Measurements from ENCODE around the gene HOXA4.

The HOXA4 gene

DNA sequence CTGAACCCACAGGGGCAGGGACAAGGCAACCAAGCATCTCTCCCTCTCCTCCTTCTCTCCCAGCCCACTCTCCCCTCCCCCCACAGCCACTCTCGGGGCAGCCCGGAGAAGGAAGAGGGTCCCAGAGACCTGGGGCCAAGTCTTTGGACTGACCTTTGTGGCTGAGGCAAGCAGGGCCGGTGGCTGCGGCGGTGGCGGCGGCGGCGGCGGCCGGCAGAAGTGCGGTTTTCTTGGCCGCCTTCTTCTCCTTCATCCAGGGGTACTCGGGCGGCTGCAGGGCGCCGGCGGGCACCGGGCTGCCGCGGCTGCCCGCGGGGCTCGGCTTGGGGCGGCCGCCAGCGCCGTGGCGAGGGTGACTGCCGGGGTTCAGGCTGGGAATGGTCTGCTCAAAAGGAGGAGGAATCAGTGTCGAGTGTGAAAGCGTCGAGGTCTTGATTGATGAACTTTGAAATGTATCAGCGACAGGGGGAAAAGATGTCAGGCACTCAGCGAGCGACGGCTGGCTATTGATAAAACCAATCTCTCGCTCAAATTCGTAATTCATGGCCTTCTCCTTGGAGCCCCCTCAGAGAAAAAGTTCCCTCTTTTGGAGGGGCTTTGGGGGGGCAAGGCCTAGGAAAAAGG, 28.5 kb downstream of the HOXA4 start:
- no peak for DNase-seq

DNA sequence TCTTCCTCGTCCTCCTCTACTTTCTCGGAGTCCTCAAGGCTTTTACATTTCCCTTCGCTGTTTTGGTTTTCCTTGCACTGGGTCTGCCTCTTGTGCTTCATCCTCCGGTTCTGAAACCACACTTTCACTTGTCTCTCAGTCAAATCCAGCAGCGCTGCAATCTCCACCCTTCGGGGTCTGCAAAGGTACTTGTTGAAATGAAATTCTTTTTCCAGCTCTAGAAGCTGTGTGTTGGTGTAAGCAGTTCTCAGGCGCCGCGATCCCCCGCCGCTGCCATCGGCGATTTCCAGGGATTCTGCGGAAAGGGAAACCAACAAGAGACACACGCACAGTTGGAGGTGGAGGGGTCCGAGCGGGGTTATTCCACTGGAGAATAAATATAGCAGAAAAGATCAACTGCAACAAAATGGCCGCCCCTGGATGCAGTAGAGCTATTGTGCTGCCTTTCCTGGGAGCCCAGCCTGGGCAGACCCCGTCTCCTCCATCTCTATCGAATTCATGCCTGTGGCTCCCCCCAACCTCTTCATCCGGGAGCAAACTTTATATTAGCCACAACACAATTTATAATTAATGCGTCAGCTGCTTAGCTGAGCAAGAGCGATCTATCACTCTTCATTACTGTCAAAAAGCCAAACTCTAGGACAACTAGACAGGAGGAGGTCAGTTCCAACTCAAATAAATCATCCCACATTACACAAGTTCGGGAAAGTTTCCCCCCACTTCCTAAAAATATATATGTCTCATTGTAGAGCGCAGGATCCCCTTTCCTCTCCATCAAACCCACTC, 29.2 kb downstream of the HOXA4 start:
- no peak for DNase-seq

DNA sequence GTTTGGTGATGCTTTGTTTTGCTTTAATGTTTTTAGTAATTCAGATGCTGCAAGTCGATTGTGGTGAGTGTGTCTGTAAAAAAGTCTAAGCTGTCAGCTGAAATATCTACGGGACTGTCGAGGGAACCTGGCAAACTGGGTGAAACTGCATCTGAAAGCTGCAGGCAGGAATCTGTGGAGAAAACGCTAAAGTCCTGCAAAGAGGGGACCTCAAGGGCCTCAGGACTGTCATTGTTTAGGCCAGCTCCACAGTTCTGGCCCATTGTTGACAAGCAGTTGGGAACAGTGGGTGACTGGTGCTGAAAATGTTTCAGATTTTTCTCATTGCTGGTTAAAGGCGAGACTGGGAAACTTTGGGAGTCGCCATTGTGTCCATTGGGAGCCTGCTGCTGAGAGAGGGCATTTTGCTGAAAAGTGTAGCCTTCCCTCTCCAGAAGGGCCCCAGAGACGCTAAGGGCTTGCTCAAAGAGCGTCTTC, 29.8 kb downstream of the HOXA4 start:
- no peak for DNase-seq

DNA sequence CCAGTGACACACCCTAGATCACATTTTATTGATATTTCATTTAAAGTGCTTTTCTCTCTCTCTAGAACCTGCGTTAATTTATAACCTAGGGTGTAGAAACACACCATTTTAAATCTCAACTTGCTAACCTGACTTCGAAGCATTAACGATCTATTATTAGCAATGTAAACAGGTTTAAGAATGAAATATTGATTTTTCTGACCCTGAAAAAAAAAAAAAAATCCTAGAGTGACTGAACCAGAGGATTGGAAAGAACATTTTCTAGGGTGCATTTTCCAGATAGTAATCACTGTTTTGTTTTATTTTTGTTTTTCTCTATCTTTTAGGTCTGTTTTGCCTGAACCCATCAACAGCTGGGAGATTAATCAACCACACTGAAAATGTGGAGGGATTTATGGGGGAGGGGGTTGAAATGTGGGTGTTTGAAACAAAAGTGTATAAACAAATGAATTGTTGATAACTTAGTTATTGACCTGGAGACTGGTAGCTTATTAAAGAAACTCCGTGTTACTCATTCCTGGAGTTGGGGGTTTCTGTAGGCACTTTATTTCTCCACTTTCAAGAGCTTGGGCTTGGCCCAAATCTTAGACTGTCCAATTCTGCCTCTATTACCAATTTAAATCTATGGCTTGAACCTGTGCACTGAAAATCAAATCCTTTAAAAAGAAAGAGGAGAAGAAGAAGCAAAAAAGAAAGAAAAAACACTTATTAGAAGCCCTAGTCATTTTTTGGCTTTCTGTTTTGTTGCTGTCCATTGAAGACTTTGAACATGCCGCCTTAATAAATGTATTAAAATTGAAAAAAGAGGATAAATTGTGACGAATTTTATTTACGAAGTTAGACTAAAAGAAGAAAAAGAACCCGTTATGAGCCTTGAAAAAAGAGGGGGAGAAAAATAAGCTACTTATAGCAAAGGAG, 30.8 kb downstream of the HOXA4 start:
- DNase-seq = no peak

DNA sequence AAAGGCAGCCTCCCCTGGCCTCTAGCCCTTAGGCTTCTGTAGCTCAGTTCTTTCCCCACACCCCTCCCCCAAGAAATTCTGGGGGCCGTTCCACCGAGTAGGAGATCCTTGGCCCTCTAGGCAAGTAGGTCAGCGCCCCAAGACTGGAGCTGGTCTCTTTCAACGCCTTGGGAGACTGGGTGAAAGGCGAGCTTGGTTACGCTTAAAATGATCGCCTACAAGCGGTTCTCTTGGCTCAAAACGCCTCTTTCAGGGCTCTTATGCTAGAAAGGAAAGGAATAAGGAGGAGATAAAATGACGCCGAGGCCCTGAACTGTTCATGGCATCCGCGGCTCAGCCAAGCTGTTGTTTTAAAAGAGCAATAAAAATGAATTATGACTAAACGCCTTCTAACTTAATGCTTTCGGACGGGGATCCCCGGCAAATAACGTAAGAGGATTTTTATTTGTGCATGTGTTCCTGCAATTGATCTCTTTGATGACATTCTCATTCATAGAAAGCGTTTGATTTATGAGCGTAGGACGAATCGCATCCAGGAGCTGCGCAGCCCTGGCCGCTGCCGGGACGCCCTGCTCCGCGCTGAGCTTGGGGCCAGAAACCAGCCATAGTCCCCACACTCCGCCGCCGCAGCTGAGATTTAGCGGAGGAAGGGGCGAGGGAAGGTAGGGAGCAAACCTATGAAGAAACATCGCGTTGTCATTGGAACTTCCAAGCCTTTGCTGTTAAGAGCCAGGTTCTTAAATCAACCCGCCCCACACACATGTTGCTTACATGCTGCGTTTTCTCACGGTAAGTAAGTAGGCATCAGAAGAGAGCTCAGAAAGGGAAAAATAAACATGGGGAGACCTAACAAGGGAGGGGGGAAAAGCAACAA, 31.7 kb downstream of the HOXA4 start:
- DNase-seq = no peak

DNA sequence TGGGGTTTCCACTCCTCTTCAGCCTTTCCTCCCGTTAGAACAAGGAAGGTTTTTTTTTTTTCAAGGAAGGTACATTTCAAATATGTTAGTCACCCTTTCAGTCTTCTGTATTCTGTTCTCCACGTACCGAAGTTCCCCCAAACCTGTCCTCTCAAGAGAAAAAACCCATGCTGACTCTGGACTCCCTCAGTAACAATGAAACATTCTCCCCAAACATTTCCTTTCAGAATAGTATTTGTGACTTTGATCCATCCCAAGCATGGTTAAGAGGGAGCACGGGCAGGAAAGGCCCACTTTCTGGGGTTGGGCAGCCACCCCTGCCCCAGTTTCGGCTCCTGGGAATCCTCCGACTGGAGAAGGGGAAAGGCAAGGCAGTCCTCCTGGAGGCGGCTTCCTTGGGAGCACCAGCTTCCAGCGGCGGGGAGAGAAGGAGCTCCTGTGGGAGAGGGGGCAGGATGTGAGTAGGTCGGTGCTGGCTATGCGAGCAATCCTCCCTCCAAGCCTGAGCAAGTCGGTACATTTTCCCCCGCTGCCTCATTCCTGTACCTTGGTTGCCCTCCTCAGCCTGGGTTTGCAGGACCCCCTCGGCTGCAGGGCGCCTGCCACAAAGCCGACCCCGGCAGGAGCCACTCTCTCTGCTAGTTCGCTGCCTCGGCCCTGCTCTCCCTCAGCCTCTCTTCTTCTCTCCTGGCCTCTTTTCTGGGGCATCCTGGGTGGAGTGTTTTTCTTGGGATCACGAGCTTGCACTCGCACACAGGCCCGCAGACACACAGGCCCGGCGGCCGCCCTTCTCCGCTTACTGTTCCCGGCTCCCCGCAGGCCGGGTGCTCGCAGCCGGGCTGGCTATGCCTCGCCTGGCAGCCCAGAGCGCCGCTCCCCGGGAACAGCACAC, 32.6 kb downstream of the HOXA4 start:
- DNase-seq = no peak

DNA sequence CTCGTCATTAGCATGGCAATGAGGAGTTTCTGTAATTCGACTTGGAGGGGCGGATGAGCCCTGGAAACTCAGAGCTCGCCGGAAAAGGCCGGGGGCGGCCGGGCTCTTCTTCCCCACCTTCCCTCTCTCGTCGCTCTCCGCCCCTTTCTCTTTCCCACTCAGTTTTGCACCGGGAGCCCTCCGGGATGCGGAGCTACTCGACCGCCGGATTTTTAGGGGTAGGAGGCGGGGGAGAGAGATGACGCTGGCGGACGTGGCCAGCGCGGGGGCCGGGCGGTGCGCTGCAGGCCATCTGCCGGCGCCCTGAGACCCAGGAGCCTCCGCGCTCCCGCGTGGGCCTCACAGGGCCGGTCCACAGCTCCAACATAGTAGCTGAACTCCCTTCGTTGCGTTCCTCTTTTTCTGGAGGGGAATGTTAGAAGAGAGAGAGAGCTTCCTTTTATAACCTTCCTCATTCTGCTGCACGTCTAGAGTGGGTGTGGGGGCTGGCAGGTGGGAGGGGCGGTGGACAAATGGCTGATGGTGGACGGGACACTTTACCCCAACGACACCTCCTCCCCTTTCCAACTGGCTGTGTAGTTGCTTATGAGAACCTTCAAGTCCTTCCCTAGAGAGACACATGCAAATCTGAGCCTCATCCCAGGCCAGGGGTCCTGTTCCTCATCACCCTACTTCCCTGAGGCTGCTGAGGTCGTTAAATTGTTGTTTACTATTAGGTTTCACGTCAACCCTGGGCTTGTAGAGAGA, 33.6 kb downstream of the HOXA4 start:
- peak; percentile 9 for DNase-seq

DNA sequence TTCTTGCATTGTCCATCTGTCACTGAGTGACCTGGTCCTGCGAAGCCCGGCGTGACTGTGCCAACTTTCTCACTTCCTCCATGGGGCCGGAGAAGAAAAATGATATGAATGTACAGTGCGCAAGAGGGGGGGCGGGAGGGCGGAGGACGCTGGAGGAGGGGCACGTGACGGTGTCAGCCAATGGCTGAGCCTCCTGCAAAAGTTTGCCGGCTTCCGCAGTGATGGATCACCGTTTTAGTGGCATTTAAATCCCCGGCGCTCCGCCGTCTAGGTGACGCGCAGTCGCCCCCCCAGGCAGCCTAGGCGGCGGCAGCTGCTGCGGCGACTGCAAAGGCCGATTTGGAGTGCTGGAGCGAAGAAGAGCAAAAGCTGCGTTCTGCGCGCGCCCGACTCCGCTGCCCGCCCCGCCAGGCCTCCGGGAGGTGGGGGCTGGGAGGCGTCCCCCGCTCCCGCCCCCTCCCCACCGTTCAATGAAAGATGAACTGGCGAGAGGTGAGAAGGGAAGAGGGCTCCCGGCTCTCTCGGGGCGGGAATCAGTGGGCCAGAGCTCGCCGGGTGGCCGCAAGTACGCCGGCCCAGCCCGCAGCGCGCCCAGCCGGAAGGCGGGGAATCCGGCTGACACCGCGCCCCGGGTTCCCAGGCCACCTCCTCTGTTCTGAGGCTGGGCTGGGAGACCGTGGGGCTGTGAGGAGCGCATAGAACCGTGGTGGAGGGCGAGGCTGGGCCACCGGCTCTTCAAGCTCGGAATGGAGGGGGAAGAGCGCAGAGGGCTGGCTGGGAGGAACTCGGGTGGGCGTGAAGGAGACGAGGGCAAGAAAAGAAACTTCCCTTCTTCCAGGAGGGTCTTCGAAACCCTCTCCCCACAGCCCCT, 34.4 kb downstream of the HOXA4 start, which contains the start of gene HOXA1:
HOXA1 (minus strand) TSS at position 104 of the 871 bp plus-strand sequence; CDS start at position 16, 88 bp downstream.
- DNase-seq = peak; percentile 84

DNA sequence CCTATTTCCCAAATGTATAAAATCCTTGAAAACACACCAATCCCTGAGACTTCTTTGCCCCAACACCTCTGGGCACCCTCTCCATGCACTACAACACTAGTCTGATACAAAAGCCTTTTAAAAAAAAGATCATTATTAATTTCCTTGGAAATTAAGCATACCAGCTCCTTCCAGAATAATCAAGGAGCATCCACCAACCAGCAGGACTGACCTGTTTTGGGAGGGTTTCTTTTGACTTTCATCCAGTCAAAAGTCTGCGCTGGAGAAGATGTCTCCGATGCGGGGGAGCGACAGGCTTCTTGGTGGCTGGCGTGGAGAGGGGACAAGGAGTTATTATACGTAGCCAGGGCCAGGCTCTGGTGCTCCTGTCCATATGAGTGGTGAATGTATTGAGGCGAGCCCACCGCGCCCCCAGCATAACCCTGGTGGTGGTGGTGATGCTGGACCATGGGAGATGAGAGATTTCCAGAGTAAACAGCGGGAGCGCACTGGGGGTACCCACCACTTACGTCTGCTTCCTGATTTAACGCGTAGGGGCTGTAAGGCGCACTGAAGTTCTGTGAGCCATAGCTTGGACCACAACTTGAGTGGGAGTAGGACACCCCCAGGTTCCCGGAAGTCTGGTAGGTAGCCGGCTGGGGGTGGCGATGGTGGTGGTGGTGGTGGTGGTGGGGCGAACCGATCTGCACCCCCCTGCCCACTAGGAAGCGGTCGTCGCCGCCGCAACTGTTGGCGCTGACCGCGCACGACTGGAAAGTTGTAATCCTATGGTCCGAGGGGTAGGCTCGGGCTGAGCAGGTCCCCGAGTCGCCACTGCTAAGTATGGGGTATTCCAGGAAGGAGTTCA, 35.3 kb downstream of the HOXA4 start:
- DNase-seq = peak; percentile 34

DNA sequence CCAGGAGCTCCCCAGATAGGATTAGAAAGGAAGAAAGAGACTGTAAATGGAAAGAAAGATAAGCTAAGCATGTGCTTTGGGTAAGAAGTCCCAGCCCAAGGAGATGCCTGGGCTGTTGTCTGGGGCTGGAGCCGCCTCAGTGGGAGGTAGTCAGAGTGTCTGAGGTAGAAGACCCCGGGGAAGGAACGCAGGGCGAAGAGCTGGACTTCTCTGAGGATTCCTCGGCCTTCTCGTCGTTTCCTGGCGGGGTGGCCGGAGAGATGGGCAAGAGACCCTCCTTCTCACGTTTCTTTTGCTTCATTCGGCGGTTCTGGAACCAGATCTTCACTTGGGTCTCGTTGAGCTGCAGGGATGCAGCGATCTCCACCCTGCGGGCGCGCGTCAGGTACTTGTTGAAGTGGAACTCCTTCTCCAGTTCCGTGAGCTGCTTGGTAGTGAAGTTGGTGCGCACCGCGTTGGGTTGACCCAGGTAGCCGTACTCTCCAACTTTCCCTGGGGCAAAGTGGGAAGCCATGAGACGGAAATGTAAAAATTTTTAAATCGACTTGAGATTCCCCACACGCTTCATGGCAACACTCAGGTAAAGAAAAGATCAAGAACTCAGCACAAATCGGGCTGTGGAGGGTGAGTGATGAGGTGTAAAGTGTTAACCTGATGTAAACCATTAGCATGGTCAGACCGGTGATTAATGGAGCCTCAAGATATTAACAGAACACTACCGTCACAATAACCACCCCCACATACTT, 36.1 kb downstream of the HOXA4 start:
- DNase-seq = no peak

DNA sequence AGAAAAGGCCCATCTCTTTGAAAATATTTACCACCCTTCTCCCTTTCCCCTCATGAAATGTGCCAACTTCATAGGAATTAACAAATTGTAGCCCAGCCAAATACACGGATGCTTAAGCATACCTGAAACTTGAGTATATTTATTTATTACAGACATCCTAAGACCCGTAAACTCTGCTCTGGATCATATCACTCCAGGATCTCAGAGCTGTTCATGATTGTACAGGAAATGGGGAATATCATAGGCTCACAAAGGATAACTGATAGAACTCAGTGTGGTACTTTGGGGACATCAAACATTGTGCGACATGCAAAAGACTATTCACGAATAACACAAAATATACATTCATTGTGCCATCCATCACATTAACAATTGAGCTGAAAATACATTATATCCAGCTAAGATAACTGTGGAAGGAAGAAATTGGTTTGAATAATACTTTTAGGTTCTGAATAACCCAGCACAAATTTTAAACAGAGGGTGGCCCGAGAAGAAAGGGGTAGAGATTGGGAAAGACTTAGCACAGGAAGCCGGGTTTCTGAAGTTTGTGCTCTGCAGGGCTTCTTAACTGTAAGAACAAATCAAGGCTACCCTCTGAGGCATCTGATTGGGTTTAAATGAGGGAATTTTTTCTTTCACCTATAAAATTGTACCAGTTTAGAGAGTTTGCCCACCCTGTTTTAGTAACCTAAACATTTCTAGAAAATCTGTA, 37.2 kb downstream of the HOXA4 start:
- DNase-seq = no peak

DNA sequence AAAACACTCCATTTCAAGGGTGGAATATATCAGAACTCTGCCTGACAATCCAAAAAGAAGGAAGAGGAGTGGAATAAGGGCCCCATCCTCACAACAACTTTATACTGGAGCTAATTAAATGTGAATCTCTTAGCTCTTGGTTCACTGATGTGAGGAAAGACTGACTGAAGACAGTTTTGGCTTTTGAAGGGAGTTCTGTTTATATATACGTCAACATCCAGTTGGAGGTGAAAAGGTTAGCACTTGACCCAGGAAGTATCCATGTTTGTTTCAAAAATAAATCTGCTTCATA, 37.8 kb downstream of the HOXA4 start:
- DNase-seq = no peak

DNA sequence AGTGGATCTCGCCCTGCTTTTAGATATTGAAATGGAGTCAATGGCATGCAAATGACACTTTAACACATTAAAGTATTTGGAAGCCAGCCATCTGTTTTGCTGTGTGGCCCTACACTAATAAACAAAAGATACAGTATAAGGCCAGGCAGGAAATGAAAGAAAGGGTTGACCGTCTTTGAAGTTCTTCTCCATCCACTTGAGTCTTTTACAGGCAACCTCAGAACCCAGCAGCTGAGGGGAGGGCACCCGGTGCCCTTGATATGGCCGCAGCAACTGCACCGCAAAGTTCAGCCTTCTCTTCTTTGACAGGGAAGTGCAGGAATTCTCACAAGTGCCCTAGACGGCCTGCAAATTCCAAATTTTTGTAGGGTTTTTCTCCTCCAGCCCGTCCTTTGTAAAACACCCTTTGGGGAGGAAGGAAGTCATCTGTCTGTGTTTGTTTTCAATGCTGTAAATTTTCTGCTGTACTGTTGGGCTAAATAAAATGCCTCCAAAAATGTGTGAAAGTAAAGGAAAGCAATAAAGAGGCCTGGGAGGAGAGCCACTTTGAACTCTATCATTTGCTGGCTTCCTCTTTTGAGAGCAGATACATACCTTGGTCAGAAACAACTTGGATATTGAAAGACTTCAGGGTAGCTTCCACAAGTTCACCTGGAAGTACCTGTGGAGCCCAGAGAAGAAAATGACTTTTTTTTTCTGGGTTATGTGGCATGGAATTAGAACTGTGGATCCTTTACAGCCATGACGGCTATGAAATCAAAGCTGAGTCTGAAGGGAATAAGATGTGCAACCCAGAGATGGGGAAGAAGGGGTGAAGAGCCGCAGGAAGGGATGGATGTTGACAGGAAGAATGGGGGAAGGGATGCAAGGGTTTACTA, 38.4 kb downstream of the HOXA4 start:
- no peak for DNase-seq

DNA sequence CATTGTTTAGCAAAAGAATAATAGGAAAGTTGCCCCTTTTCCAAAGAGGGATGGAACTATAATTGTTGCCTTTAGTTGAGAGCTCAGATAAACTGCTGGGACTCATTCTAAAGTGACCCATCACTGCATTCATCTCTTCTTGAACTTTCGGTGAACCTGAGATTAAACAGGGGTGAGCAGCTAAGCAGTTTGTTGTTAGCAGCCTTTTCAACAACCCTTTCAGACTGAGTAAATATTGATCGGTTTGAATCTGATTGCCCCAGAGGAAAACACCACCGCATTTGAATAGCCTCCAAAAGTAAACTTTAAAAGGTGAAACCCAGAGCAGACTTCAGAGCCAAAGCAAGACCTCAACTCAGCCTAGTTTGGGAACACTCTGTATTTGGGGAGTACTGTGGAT, 39.5 kb downstream of the HOXA4 start:
- no peak for DNase-seq

DNA sequence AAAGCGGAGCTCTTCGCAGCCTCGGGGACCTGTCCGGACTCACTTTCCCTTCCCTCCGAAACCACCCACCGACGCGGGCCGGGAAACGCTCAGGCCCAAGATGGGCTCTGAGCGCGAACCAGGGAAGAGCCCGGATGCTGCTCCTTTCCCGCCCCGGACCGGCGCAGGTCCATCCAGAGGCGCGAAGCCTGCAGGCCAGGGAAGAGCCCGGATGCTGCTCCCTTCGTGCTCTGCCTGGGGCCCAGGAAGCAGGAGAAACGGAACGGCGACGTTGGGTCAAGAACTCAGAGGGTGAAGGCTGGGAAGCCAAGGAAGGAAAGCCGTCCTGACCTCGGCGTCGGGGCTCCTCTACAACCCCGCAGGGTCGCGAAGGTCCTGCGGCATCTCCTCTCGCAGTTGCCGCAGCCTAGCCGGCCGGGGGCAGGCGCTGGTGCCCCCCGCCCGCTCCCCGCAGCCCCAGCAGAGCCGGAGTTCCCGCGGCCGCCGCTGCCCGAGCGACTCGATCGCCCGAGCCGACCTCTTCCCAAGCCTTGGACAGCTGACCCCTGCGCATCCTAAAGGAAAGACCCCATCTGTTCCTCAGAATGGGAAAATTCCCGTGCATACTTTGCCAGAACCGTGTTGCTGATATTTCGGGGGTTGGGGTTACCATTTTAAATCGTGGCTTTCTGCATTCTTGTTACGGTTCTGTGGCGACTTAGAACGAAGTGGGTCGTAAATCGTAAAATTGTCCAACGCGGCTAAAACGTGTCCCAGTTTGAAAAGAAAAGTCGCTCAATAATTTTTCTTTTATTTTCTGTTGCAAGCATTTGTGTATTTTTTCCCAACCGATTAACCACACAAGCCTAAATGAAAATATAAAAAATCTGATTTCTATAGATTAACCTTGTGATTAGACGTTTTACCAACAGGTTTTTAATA, 42.3 kb downstream of the HOXA4 start:
- DNase-seq = no peak
